Measurements from ENCODE around the gene BTBD19.
"Not testable (repeated sequence)": the region's sequence is repeated elsewhere in the genome, so short reads cannot be mapped to it uniquely, and the experiment has no call there.

The BTBD19 gene, protein sequence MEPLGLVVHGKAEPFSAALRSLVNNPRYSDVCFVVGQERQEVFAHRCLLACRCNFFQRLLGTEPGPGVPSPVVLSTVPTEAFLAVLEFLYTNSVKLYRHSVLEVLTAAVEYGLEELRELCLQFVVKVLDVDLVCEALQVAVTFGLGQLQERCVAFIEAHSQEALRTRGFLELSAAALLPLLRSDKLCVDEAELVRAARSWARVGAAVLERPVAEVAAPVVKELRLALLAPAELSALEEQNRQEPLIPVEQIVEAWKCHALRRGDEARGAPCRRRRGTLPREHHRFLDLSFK

GRCh38 chr1:44808063-44808937, at the start of gene BTBD19:
Gene BTBD19 (plus strand): TSS chr1:44808523. CDS start chr1:44808821, 298 bp downstream.
- peak; percentile 73 to 87 for DNase-seq

- DNase-seq, result no peak
Measured at GRCh38 chr1:44759077-44759476, 49.2 kb upstream of the BTBD19 start.

DNA sequence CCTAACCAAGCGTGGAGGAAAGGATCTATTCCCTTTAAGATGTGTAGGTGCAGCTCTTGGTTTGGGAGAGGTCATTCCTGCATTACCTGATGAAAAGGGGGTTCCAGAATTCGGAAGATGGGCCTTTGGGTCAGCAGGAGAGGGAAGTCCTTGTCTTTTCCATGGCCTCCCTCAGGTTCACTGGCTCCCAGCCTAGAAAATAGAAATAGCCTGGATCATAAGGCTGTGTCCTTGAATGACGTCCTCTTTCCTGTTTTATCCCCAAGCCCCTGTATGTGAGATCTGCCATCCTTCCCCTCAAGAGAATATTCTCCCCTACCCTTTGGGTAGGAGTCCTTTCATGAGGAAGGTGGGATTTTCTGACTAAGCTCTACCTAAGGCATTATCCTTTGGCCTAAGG, 47.4 kb upstream of the BTBD19 start:
- no peak for DNase-seq

DNA sequence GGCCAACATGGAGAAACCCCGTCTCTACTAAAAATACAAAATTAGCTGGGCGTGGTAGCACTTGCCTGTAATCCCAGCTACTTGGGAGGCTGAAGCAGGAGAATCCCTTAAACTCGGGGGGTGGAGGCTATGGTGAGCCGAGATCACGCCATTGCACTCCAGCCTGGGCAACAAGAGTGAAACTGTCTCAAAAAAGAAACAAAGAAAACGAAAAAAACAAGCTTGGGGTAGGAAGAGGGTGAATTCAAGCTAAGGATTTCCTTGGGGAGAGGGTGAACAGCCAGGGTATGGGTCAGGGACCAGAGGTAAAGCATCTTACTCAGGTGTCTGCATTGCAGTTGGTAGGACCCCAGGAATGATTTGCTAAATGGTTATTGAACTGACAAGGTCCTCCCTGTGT, 41.9 kb upstream of the BTBD19 start:
- DNase-seq, result not testable (repeated sequence)

DNA sequence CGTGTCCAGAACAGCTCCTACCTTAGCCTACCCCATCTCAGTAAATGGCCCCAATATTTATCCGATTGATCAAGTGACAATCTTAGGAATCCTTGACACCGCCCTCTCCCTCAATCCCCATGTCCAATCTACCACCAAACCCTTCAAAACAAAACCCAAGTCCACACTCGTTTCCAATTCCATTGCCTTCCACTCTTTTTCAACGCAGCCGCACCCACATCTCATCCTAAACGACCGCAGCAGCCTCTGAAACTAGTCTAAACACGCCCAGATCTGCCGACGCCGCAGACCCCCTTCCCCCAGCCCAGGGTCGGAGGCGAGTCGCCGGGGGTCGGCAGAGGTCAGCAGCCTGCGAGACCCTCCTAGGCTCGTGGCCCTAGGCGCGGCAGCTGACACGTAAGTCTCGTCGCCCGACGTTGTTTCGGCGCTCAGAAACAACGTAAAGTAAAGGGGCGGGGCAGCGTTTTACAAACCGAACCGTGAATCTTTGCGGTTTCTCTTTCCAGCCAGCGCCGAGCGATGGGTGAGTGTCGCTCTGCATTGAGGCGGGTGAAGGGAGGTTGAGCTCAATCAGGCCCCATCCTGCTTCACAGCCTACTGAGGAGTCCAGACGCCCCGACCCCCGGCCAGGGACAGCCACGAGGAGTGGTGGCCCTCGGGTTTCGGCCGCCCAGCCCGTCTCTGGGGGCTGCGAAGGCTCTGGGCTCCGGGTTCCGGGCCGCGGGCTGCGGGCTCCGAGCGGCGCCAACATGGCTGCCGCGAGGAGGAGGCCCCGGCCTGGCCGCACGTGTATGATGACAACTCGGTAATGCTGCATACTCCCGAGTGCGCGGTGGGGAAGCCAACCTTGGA, 33.0 kb upstream of the BTBD19 start, which contains the start of gene RPS8:
Gene RPS8, plus strand, starts transcription at position 463 of the 852 bp plus-strand sequence. Its CDS starts 57 bp downstream, at position 520.
- peak; percentile 82 to 90 for DNase-seq

- peak; percentile 45 to 70 for DNase-seq
Measured at GRCh38 chr1:44775930-44776729, 32.2 kb upstream of the BTBD19 start.

DNA sequence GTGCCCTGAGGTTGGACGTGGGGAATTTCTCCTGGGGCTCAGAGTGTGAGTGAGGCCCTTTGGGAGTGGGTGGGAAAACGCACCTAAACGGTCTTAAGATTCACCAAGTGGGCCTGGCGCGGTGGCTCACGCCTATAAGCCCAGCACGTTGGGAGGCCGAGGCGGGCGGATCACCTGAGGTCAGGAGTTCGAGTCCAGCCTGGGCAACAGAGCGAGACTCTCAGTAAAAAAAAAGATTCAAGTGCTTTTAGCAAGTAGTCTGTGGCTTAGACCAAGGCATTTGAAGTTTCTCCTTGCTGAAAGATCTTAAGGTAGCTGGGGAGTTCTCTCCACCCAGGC, 31.6 kb upstream of the BTBD19 start:
- DNase-seq, result no peak

DNA sequence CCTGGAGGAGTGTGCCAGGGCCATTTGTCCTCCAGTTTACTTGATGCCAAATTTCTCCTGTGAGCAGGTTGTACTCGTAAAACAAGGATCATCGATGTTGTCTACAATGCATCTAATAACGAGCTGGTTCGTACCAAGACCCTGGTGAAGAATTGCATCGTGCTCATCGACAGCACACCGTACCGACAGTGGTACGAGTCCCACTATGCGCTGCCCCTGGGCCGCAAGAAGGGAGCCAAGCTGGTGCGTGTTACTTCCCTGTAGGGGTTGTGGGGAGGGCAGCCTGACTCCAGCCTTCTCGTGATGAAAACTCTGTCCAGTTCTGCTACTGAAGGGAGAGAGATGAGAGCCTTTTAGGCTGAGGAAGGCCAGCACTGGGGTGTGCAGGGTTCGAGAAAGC, 30.8 kb upstream of the BTBD19 start:
- no peak for DNase-seq

DNA sequence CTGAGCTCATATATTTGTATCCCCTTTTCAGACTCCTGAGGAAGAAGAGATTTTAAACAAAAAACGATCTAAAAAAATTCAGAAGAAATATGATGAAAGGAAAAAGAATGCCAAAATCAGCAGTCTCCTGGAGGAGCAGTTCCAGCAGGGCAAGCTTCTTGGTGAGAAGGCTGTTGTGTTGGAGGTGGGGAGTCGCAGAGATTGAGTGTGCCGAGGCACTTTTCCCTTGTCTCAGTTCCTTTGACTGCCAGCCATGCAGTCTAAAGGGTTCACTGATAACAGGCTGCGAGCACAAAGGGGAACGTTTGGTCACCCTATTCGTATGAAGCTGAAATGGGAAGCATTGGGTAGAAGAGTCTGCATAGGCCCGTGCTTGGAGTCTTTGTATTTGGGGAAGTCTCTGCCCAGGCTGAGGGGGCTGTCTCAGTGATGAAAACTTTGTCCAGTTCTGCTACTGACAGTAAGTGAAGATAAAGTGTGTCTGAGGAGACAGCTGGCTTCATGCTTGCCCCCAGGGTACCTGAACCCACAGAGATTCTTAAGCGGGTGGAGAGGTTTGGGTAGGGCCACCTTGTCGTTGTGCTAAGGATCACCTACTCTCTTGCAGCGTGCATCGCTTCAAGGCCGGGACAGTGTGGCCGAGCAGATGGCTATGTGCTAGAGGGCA, 30.2 kb upstream of the BTBD19 start:
- DNase-seq, result no peak

GRCh38 chr1:44778705-44779576, 29.4 kb upstream of the BTBD19 start:
- DNase-seq, result no peak

DNA sequence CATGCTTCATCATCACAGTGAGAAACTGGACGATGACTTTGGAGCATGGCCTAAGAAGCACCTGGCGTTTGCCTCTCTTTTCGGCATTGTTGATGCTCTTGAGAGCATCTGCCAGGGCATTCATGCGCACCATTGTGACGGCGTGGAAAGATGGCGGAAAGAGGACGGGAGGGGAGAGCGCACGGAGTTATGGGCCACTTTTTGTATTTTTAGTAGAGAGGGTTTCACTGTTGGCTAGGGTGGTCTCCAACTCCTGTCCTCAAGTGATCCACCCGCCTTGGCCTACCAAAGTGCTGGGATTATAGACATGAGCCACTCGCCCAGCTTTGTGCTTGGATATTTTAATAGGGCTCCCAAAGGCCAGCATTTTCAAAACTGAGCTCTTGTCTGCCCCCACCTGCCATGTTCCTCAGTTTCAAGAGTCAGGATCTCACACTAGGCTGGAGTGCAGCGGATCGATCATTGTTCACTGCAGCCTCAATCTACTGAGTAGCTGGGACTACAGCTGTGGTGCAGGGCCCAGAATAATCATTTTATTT, 27.7 kb upstream of the BTBD19 start:
- no peak for DNase-seq

DNA sequence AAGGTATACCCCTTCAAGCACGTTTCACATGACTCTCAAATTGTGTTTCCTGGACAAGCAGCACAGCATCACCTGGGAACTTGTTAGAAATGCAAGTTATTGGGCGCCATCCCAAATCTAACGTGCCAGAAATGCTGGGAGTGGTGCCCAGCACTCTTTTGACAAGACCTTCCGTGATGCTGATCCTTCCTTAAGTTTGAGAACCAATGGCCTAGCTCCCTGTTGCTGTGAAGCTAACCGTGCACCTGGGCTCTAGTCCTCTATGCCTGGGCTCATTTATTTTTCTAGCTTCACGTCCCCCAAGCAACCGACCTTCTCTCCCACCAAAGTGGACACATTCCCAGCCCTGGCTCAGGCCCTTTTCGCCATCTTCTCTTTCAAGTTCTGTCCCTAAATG, 24.6 kb upstream of the BTBD19 start:
- DNase-seq, result no peak

GRCh38 chr1:44784094-44785028, 24.0 kb upstream of the BTBD19 start:
- peak in 1 of 2 experiments; percentile 21 for DNase-seq

GRCh38 chr1:44785029-44785380, 23.3 kb upstream of the BTBD19 start:
- DNase-seq, result no peak

GRCh38 chr1:44785501-44786137, 22.7 kb upstream of the BTBD19 start:
- no peak for DNase-seq

GRCh38 chr1:44786138-44786840, 22.0 kb upstream of the BTBD19 start:
- DNase-seq, result peak; percentile 73 to 76

DNA sequence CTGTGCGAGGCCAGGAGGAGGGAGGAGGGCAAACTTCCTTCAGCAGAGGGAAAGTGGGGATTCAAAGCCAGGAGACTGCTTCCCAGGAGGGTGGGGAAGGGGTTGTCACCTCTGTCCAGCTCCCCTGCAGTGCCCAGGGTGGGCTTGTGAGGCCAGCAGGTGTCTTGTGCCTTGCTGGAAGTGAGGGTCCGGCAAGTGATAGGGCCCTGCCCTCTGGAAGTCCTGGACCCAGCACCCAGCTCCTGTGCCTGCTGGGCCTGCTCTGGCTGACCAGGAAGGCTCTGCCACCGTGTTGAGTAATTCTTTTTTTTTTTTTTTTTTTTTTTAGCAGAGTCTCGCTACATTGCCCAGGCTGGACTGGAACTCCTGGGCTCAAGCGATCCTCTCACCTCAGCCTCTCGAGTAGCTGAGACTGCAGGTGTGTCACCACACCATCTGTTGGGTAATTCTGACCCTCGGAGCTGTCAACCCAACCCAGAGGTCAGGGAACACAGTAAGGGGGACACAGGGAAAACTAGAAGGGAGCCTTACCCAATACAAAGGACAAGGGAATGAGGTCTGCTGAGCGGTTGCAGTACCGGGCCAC, 21.4 kb upstream of the BTBD19 start:
- DNase-seq, result no peak

- no peak for DNase-seq
Measured at GRCh38 chr1:44787506-44787905, 20.8 kb upstream of the BTBD19 start.
